Measurements from ENCODE around the gene BAIAP2. TPM values are rescaled to one million over a fixed set of nuclear protein-coding genes. Genes with fewer than 3 reads are reported as not detected.

The BAIAP2 gene
- total and polyA plus RNA-seq, 2 donors from 2014 or later, result 44.5 to 45.8 TPM

DNA sequence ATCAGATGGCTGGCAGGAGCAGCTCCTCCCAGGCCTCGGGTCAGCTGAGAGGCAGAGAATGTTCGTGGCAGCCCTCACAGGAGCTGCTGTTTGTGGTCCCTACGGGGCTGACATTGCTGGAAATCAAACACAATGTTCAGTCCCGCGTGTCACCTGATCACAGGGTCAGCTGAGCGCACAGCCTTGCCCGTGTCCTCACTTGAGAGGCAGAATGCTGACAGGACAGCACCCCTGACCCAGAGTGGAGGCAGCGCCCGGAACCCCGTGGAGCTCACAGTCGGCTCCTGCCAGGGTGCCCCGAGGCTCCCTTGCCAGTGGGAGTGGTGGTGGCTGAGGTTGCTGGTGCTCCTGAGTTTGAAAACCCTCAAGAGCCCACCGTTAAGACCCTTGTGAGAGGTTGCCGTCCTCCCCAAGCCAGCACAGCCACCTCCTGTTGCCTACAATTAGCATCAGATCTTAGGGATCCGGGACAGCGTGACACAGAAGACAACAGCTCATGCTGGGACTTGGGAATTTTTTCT, 47.0 kb upstream of the BAIAP2 start:
- H3K27me3 ChIP-seq (ENCODE audit: control insufficient read depth, insufficient read depth, low read length), result no peaks in the 10 kb centered on the region
- FAIRE-seq, result no peak
- no peak overlapping the region for H3K27ac ChIP-seq (ENCODE audit: low read depth in 2 of 2, low read length in 2 of 2)
- intact Hi-C loops (cut with DNase I), result loop anchor here (5.0 kb wide), 1 partner anchor 114 kb away; no protein-coding TSS in a partner anchor
- no peaks in the 10 kb centered on the region for H3K9me3 ChIP-seq (ENCODE audit: control insufficient read depth in 2 of 3, insufficient read depth in 1 of 3, low read length in 3 of 3)
- TF ChIP-seq, protein P1, sequence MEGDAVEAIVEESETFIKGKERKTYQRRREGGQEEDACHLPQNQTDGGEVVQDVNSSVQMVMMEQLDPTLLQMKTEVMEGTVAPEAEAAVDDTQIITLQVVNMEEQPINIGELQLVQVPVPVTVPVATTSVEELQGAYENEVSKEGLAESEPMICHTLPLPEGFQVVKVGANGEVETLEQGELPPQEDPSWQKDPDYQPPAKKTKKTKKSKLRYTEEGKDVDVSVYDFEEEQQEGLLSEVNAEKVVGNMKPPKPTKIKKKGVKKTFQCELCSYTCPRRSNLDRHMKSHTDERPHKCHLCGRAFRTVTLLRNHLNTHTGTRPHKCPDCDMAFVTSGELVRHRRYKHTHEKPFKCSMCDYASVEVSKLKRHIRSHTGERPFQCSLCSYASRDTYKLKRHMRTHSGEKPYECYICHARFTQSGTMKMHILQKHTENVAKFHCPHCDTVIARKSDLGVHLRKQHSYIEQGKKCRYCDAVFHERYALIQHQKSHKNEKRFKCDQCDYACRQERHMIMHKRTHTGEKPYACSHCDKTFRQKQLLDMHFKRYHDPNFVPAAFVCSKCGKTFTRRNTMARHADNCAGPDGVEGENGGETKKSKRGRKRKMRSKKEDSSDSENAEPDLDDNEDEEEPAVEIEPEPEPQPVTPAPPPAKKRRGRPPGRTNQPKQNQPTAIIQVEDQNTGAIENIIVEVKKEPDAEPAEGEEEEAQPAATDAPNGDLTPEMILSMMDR (IDR thresholded peaks at IDR 0.05; ENCODE audit: borderline replicate concordance, extremely low read depth, insufficient read depth), result no peak
- peaks cover 0 to 23% (median 9%) of the 10 kb centered on the region in 3 donors for H3K4me1 ChIP-seq (ENCODE audit: control insufficient read depth in 2 of 3, insufficient read depth in 2 of 3, low read depth in 1 of 3, low read length in 3 of 3)
- DNase-seq, result peak in 1 of 5 donors; percentile 57
- no peaks in the 10 kb centered on the region for H3K36me3 ChIP-seq (ENCODE audit: control insufficient read depth in 2 of 3, insufficient read depth in 3 of 3, low read length in 3 of 3)
- H3K4me3 ChIP-seq (ENCODE audit: low read length in 3 of 3), result no peak overlapping the region
- H3K9ac ChIP-seq (ENCODE audit: low read length in 3 of 3), result no peak overlapping the region

DNA sequence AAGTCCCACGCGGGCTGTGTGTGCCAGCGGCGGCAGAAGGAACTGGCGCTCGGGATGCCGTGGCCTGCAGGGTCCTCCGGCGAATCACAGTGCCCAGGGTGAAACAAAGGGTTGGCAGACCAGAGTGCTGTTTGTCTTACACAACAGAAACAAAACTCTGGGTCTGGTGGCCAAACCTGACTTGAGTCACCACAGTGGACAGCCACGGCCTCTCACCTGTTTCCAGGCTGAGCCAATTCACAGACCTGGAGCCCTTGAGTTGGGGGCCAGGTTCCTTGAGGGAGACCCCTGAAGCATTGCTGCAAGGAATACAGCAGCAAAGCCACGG, 45.4 kb upstream of the BAIAP2 start:
- no peak for DNase-seq
- intact Hi-C loops (cut with DNase I), result loop anchor here (5.0 kb wide), 1 partner anchor 113 kb away; no protein-coding TSS in a partner anchor
- FAIRE-seq, result no peak
- H3K4me3 ChIP-seq (ENCODE audit: low read length in 3 of 3), result no peak overlapping the region
- no peaks in the 10 kb centered on the region for H3K36me3 ChIP-seq (ENCODE audit: control insufficient read depth in 2 of 3, insufficient read depth in 3 of 3, low read length in 3 of 3)
- no peak overlapping the region for H3K9ac ChIP-seq (ENCODE audit: low read length in 3 of 3)
- H3K27me3 ChIP-seq (ENCODE audit: control insufficient read depth, insufficient read depth, low read length), result no peaks in the 10 kb centered on the region
- peaks cover 0 to 29% (median 9%) of the 10 kb centered on the region in 3 donors for H3K4me1 ChIP-seq (ENCODE audit: control insufficient read depth in 2 of 3, insufficient read depth in 2 of 3, low read depth in 1 of 3, low read length in 3 of 3)
- no peaks in the 10 kb centered on the region for H3K9me3 ChIP-seq (ENCODE audit: control insufficient read depth in 2 of 3, insufficient read depth in 1 of 3, low read length in 3 of 3)
- TF ChIP-seq, protein P1 (IDR thresholded peaks at IDR 0.05; ENCODE audit: borderline replicate concordance, extremely low read depth, insufficient read depth), result no peak
- H3K27ac ChIP-seq (ENCODE audit: low read depth in 2 of 2, low read length in 2 of 2), result no peak overlapping the region

DNA sequence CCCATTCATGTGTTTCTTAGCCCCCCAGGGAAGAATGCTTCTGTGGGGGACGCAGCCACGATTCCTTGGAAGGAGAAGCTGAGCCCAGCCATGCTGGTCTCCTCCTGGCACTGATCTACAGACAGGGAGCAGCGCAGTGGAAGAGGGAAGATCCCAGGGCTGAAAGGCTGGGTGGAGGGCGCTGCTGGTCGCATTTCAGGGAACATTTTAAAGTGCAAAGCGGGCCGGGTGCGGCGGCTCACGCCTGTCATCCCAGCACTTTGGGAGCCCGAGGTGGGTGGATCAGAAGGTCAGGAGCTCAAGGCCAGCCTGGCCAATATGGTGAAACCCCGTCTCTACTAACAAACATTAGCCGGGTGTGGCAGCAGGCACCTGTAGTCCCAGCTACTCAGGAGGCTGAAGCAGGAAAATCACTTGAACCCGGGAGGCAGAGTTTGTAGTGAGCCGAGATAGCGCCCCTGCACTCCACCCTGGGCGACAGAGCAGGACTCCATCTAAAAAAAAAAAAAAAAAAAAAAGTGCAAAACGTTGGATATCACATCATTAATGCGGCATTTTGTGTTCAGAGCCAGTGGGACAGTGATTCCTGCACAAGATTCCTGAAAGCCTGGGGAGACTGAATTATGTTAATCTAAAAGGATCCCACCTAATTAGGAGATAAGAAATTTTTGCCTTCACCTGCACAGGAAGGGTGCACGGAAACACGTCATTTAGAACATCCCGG, 43.9 kb upstream of the BAIAP2 start:
- H3K9ac ChIP-seq (ENCODE audit: low read length in 3 of 3), result peak overlapping the region; percentile 18 to 81 (median 60)
- no peaks in the 10 kb centered on the region for H3K27me3 ChIP-seq (ENCODE audit: control insufficient read depth, insufficient read depth, low read length)
- H3K9me3 ChIP-seq (ENCODE audit: control insufficient read depth in 2 of 3, insufficient read depth in 1 of 3, low read length in 3 of 3), result no peaks in the 10 kb centered on the region
- intact Hi-C loops (cut with DNase I), result no loop called here
- TF ChIP-seq, protein P1 (IDR thresholded peaks at IDR 0.05; ENCODE audit: borderline replicate concordance, extremely low read depth, insufficient read depth), result no peak
- H3K4me1 ChIP-seq (ENCODE audit: control insufficient read depth in 2 of 3, insufficient read depth in 2 of 3, low read depth in 1 of 3, low read length in 3 of 3), result peaks cover 0 to 29% (median 9%) of the 10 kb centered on the region in 3 donors
- DNase-seq (peak in 1 of 5 donors; percentile 73), FAIRE-seq (no peak)
- H3K36me3 ChIP-seq (ENCODE audit: control insufficient read depth in 2 of 3, insufficient read depth in 3 of 3, low read length in 3 of 3), result peaks cover 0 to 3% (median 0%) of the 10 kb centered on the region in 3 donors
- H3K27ac ChIP-seq (ENCODE audit: low read depth in 2 of 2, low read length in 2 of 2), result no peak overlapping the region
- H3K4me3 ChIP-seq (ENCODE audit: low read length in 3 of 3), result peak overlapping the region; percentile 61 to 79 (median 67)

All from kidney (tissue), 14 donors.